B cell (primary cell): ENCODE results near the gene ZNF423.

Source experiments
- CTCF ChIP-seq: fragments of 200-600 bp; IDR thresholded peaks from one replicate; pipeline ENCODE4 v1.8.0; 2022; ENCODE audit warnings: antibody characterized with exemption, mild to moderate bottlenecking
- EZH2 ChIP-seq: IDR thresholded peaks from 2 replicates; pipeline ENCODE4 v1.6.1; 2012; ENCODE audit warnings: borderline replicate concordance, low read depth, mild to moderate bottlenecking, moderate library complexity, low read length; ENCODE audit not compliant: insufficient read depth, poor library complexity, severe bottlenecking

GRCh38 chr16:49504023-49504364 lies 351.9 kb downstream of the ZNF423 start:
- TF ChIP-seq CTCF (no peak), EZH2 (no peak)
